ENCODE data around the gene B4GAT1.
A peak's percentile ranks its signal among the peaks of the same experiment; 100 is the strongest.

Gene B4GAT1

DNA sequence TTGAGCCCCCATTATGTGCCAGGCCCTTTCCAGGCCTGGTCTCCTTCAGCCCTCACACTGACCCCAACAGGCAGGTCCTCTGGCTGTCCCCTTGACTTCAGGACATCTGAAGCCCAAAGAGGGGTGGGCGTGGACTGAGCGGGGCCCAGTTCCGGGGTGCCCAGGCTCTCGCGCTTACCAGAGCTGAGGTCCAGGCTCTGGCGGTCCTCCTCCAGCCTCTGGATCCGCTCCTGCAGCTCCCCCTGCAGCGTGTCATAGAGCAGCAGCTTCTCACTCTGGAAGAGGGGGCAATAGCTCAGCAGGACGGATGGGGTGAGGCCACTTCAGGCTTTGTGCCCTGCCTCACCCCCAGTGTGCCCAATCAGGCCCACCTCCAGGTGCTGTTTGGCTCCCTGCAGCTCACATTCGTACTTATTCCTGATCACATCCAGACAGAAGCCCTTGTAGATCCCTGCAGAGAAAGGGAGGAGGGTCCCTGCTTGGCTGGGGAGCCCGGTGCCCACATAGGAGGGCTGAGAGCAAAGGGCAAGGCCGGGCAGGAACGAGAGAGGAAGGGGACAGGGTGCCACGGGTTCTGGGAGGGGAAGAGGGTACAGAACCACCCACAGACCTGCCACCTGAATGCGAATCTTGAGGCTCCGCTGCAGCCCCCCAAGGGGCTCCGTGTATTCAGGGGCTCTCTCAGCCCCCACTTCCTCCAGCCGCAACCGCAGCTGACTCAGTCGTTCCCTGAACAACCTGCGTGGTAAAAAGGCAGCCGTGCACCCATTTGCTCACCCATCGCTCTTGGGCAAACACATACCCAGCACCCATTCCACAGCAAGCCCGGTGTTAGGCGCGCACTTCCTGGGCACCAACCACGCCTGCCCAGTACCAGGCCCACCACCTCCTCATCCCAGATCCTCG lies 6.6 kb downstream of the B4GAT1 start:
- FAIRE-seq (no peak), DNase-seq (ENCODE audit: insufficient read length) (no peak)
- TF ChIP-seq POLR2AphosphoS5 (IDR thresholded peaks at IDR 0.05; ENCODE audit: low read depth, low read length) (no peak), TAF1 (IDR thresholded peaks at IDR 0.05; ENCODE audit: borderline replicate concordance, low read depth, low read length) (no peak), POLR2A (IDR thresholded peaks at IDR 0.05; ENCODE audit: low read depth, low read length) (no peak)

DNA sequence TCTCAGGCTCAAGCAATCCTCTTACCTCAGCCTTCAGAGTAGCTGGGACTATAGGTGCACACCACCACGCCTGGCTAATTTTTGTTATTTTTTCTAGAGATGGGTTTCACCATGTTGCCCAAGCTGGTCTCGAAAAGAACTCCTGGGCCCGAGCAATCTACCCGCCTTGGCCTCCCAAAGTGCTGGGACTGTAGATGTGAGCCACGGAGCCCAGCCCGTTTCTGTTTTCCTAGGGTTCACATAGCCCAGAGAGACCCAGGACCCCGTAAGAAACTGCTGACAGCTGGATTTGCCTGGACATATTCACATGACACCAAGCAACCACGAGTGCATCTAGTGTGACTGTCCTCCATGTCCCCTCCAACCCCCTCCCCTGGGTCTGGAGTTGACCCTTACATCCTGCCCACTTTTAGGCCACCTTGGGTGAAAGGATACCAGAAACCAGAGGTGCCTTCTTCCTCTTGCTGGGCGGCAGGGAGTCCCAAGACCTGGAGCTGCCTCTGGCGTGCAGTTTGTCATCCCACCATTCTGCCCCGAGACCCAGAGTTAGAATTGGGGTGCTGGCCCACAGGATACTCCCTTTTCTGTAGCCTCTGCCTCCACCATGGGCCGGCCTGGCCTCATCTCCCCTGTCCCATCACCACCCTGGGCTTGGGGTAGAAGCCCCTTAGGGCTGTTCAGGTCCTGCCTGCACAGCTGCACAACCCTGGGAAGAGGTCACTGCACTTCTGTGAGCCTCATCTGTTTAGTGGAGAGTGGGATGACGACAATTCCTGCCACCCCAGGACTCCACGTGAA lies 7.5 kb downstream of the B4GAT1 start:
- DNase-seq (ENCODE audit: insufficient read length) (no peak), FAIRE-seq (no peak)
- TF ChIP-seq POLR2A (IDR thresholded peaks at IDR 0.05; ENCODE audit: low read depth, low read length): no peak
- no peak for TF ChIP-seq POLR2AphosphoS5 (IDR thresholded peaks at IDR 0.05; ENCODE audit: low read depth, low read length)
- TF ChIP-seq TAF1 (IDR thresholded peaks at IDR 0.05; ENCODE audit: borderline replicate concordance, low read depth, low read length): no peak

DNA sequence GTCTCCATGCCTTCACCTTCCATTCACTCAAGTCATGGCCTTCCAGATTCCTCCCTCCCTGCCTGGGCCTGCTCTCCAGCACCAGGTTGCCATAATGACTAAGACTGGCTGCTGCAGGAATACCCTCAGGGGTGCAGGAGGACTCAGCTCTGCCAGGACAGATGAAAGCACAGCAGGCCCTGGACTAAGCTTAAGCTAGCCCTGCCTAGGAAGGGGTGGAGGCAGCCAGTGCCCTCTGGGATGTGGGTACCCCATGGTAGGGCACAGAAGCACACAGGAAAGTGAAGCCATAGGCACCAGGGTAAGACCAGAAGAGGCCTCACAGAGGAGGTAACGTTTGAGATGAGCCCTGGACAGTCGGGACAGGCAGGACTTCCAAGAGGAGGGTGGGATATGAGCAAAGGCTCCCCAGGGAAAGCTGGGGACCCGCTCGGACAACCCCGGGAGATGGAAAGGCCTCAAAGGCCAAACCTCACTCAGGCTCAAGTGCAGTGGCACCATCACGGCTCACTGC lies 8.2 kb downstream of the B4GAT1 start:
- FAIRE-seq (no peak), DNase-seq (ENCODE audit: insufficient read length) (no peak)
- no peak for TF ChIP-seq TAF1 (IDR thresholded peaks at IDR 0.05; ENCODE audit: borderline replicate concordance, low read depth, low read length)
- no peak for TF ChIP-seq POLR2A (IDR thresholded peaks at IDR 0.05; ENCODE audit: low read depth, low read length)
- TF ChIP-seq POLR2AphosphoS5 (IDR thresholded peaks at IDR 0.05; ENCODE audit: low read depth, low read length): no peak

DNA sequence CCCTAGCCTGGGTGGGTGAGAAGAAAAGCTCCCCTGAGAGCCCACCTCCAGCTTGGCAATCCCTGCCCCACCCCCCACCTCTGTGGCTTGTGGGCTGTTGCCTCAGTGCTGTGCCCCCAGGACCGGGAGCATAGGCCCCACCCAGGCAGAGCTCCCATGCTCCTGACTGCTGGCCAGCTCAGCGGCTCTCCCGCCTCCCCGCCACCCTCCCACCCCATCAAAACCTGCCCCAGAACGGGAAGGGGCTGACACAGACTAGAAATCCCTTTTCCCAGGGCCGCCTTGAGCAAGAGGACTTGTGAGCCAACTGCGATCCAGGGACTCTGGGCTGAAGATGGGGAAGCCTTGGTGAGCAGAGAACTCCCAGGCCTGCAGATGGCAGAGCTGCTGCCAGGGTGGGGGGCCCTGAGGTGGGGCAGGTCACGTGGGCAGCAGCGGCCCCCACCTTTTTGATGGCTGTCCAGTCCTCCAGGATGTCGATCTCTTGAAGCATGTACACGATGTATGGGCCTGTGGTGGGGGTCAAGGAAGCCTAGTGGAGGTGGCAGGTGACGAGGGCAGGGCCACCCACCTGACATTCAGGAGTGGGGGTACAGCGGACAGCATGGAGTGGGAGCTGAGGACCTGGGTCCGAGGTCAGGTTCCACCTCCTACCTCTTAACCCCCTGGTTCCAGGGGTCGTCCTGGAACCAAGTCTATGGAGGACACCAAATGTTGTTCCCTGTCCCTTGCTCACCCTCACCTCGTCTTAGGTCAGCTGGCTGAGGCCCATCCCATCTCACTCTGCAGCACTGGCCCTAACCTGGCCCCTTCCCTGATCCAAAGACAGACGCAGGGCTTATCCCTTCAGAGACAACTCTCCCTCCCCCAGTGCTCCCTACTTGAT lies 8.9 kb downstream of the B4GAT1 start:
- DNase-seq (ENCODE audit: insufficient read length) (no peak), FAIRE-seq (no peak)
- TF ChIP-seq POLR2AphosphoS5 (IDR thresholded peaks at IDR 0.05; ENCODE audit: low read depth, low read length) (no peak), POLR2A (IDR thresholded peaks at IDR 0.05; ENCODE audit: low read depth, low read length) (no peak), TAF1 (IDR thresholded peaks at IDR 0.05; ENCODE audit: borderline replicate concordance, low read depth, low read length) (no peak)

DNA sequence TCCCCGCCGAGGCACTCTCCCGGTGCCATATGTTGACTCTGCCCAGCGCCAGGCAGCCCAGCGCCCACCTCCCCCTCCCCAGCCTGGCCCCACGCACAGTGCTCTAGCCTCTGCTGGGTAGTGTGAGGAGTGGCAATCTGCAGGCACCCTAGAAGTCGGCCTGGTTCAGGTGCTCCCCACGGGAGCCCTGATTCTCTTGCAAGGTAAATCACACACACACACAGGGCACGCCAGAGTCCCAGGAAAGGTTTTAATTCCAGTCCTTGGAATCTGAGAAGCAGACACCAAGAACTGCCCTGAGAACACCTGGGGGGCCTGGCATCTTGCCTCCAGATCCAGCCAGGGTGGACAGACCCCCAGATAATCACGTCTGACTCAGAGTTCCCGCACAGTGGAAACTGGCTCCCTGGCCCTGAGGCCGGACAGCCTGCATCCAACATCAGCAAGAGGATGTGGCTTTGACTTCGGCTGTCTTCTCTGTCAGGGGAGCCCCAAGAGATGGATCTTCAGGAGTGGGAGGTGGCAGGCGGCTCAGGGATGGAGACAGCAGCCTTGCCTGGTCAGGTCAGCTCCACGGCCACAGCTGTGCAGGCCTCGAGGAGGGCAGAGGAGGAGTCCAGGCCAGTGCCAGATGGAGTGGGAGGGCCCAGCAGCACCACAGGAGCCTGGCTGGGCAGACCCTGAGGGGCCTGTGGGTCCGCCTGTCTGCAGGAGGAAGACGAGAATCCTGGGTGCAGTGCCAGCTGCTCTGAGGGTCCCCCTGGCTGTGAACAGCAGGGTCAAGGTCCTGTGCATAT lies 10.1 kb downstream of the B4GAT1 start:
- no peak for DNase-seq (ENCODE audit: insufficient read length)
- TF ChIP-seq TAF1 (IDR thresholded peaks at IDR 0.05; ENCODE audit: borderline replicate concordance, low read depth, low read length) (no peak), POLR2AphosphoS5 (IDR thresholded peaks at IDR 0.05; ENCODE audit: low read depth, low read length) (no peak), POLR2A (IDR thresholded peaks at IDR 0.05; ENCODE audit: low read depth, low read length) (no peak)
- FAIRE-seq: no peak

DNA sequence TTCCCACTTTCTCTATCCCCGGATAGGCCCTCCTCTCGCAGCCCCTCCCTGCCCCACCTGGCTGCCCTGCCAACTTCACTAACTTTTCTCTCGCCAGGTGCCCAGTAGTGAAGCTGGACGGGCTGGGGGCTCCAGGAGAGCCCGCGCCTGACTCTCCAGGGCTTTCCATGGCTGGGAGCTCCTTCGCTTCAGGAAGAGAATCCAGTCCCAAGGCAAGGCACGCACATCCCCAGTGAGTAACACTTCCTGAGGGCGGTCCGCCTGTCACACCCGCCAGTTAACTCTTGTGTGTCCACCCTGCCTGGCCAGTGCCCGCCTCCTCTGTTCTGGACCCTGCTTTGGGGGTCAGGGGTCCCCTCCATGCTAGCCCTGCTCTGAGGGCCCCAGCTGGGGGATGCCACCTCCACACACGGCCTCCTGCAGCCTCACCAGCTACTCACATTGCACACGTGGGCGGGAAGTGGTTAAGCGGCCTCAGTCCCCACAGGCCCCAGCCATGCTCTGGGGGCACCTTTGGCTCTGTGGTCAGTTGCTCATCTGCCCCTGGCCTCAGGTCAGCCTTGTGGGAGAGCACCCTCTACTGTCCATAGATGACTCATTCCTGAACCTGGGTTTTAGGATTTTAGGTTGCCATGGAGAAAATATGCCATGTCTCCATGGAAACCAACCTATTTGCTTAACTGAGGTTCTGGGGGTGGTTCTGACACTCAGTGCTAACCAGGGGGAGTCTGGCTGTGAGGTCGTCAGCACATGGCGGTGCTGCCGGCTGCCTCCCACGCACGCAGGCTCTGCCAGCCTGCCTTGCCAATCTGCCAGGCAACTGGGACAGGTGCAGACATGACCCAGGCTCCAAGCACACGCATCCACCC lies 11.0 kb downstream of the B4GAT1 start, which contains the start of gene RIN1:
TSS of gene RIN1 (minus strand) at position 201 of the 869 bp plus-strand sequence. CDS start at position 169, 32 bp downstream.
- TF ChIP-seq TAF1 (IDR thresholded peaks at IDR 0.05; ENCODE audit: borderline replicate concordance, low read depth, low read length): no peak
- peak; percentile 64 for TF ChIP-seq POLR2AphosphoS5 (IDR thresholded peaks at IDR 0.05; ENCODE audit: low read depth, low read length)
- peak; percentile 38; the same call in 1 of the 2 replicates for TF ChIP-seq POLR2A (IDR thresholded peaks at IDR 0.05; ENCODE audit: low read depth, low read length)
- peak; percentile 85 for DNase-seq (ENCODE audit: insufficient read length)
- FAIRE-seq: peak; percentile 96

DNA sequence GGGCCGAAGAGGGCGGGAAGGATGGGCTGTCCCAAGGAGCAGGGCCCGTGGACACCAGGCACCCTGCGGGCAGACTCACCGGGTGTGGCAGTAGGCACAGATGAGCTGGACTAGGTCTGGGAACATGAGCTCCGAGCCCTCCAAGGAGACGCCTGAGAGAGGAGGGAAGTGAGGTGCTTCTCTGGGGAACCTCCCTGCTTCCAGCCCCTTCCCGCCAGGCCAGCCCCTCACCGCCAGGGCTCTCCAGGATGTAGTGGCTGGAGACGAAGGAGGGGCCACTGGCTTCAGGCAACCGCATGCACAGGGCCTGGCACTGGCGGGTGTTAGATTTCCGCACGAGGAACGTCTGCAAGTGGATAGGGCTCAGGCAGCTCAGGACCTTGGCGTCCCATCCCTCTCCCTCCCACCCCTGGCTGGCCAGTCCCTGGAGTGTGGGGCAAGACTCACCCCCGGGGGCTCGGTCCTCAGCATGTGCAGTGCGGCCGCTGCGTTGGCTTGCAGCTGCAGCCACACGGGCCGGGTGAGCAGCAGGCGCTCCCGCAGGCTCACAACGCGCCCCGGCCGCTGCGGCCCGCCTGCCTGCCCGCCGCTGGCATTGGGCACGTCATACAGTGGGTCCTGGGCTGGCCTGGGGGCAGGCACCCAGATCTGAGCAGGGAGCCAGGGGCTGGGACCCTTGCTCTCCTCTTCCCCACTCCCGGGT lies 11.7 kb downstream of the B4GAT1 start:
- DNase-seq (ENCODE audit: insufficient read length) (no peak), FAIRE-seq (peak; percentile 42)
- TF ChIP-seq POLR2AphosphoS5 (IDR thresholded peaks at IDR 0.05; ENCODE audit: low read depth, low read length) (no peak), POLR2A (IDR thresholded peaks at IDR 0.05; ENCODE audit: low read depth, low read length) (no peak), TAF1 (IDR thresholded peaks at IDR 0.05; ENCODE audit: borderline replicate concordance, low read depth, low read length) (no peak)

DNA sequence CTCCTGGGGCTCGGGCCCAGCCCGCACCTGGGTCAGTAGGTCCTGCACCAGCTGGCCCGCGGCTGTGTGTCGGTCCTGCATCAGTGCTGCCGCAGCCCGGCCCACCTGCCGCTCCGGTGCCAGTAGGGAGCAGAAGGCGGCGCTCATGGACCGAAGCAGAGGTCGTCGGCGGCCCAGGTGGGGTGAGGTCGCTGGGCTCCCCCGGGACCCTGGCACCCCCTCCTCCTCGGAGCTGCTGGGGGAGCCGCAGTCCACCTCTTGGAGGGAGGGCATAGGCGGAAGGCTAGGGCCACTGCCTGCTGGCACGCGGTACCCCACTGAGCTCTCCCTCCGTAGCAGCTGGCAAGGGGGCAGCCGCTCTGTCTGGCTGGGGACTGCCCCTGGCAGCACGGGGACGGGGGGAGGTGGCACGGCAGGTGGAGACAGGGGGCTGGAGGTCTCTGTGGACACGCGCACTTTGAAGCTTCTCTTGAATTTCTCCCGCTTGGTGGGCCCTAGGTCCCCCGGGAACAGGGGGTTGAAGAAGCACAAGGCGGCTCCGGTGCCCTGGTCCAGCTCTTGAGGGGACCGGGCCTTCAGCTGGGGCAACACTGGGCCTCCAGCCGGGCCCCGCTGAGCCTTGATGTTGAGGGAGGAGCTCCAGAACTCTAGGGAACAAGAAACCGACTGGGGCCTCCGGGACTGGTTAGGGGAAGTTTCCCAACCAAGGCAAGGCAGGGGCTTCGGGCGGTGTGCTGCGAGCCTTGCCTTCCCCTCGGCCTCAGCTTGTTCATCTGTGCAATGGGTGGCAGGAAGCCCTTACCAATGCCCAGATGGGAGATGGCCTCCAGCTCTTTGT lies 12.6 kb downstream of the B4GAT1 start:
- FAIRE-seq: no peak
- DNase-seq (ENCODE audit: insufficient read length): no peak
- TF ChIP-seq POLR2A (IDR thresholded peaks at IDR 0.05; ENCODE audit: low read depth, low read length): no peak
- no peak for TF ChIP-seq TAF1 (IDR thresholded peaks at IDR 0.05; ENCODE audit: borderline replicate concordance, low read depth, low read length)
- TF ChIP-seq POLR2AphosphoS5 (IDR thresholded peaks at IDR 0.05; ENCODE audit: low read depth, low read length): no peak

Data from GM12892 (cell line).